NCI-H146 (cell line): ENCODE measurements around the gene AP1G2.
A peak's percentile ranks its signal among the peaks of the same experiment; 100 is the strongest.
"Not testable (repeated sequence)": the region's sequence is repeated elsewhere in the genome, so short reads cannot be mapped to it uniquely, and the experiment has no call there.

ENCODE experiments used
- DNase-seq: peaks from one replicate; lab custom pipeline; 2025; lab: John Stamatoyannopoulos, UW

Gene AP1G2, protein sequence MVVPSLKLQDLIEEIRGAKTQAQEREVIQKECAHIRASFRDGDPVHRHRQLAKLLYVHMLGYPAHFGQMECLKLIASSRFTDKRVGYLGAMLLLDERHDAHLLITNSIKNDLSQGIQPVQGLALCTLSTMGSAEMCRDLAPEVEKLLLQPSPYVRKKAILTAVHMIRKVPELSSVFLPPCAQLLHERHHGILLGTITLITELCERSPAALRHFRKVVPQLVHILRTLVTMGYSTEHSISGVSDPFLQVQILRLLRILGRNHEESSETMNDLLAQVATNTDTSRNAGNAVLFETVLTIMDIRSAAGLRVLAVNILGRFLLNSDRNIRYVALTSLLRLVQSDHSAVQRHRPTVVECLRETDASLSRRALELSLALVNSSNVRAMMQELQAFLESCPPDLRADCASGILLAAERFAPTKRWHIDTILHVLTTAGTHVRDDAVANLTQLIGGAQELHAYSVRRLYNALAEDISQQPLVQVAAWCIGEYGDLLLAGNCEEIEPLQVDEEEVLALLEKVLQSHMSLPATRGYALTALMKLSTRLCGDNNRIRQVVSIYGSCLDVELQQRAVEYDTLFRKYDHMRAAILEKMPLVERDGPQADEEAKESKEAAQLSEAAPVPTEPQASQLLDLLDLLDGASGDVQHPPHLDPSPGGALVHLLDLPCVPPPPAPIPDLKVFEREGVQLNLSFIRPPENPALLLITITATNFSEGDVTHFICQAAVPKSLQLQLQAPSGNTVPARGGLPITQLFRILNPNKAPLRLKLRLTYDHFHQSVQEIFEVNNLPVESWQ

DNA sequence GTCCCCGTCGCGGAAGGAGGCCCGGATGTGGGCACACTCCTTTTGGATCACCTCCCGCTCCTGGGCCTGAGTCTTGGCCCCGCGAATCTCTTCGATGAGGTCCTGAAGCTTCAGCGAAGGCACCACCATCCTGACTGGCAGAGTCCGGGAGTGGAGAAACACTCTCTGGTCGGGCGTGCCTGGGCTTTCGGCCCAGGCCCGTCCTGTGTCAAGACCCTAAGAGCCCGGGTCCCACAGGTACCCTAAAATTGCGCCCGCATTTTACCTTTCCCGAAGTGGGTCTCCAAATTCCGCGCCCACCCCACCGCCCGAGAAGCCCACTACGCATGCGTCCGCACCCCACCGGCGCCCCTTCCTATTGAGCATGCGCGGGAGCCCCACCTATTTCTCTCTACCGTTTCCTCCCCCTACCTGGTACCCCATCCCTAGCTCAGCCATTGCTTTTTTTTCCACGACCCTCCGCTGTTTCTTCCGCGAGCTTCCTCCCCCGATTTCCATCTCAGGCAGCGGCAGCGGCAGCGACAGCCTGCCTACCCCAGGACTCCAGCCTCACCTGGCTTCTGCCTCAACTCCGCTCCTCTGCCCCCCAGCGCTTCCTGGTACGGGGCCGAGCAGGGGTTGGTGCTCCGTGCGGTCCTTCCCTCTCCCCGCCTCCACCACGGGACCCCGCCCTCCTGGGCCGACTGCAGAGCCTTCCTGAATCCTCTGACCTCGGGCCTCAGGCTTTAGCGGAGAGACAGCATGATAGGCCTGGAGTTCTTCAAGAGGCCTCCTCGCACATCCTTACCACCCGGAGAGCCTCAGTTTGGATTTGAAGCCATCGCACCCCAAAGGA lies at the start of gene AP1G2:
Gene AP1G2 (minus strand): TSS at position 606 of the 835 bp plus-strand sequence. CDS start 477 bp downstream, at position 129.
- DNase-seq, result peak; percentile 94

DNA sequence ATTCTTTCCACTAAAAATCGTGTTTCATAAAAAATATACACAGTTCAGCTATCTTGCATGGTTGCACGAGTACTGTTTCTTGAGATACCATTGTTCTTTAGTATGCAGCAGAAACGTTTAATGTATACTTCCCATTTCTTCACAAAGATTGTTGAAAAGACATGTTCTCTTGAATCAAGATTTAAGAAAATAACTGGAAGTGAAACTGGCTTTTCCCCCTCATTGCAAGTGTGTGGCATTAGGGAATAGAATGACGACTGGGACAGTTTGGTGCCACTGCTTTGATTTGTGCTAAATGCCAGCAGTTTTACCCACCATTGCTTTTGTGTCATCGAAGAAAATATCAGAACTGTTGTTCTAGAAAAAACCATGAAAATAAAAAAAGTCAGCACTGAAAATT lies 48.3 kb upstream of the AP1G2 start:
- no peak for DNase-seq

DNA sequence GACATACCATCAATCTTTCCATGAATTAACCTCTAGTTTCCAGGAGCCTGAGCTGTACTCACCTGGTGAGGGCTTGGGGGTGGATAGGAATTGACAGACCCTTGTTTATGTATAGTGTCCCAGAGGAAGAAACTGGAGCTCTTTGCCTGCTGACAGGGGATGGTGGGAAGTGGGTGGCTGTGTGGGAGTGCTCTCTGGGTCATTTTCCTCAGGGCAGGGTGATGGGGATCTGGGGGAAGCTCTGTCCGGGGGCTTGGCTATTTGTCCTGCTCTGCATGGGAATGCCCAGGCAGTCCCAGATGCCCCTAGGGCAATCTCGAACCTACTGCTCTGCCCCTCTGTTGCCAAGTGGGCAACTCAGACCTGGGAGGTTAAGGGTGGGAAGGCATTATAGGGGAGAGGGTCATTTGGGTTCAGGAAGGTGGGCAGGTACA lies 46.8 kb upstream of the AP1G2 start:
- no peak for DNase-seq

DNA sequence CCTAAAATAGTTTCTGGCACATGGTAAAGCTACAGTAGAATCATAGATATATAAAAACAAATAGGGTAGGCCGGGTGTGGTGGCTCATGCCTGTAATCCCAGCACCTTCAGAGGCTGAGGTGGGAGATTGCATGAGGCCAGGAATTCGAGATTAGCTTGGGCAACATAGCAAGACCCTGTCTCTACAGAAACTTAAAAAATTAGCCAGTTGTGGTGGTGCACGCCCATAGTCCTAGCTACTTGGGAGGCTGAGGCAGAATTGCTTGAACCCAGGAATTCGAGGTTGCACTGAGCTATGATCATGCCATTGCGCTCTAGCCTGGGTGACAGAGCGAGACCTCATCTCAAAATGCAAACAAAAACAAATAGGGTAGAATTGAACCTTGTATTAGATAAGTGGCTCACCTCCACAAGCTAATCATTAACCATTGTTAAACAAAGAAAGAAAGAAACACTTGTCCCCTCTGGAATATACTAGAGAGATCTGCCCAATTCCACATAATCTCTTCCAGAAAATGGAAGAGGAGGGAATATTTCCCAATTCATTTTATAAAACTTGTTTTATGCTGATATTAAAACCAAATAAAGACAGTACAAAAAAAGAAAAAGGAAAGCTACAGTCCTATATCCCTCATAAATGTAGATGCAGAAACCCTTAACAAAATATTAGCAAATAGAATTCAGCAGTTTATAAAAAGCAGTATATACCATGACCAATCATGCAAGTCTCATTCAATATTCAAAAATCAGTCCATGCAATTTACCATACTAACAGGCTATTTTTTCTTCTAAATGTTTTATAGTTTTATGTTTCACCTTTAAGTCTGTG lies 45.9 kb upstream of the AP1G2 start:
- no peak for DNase-seq

DNA sequence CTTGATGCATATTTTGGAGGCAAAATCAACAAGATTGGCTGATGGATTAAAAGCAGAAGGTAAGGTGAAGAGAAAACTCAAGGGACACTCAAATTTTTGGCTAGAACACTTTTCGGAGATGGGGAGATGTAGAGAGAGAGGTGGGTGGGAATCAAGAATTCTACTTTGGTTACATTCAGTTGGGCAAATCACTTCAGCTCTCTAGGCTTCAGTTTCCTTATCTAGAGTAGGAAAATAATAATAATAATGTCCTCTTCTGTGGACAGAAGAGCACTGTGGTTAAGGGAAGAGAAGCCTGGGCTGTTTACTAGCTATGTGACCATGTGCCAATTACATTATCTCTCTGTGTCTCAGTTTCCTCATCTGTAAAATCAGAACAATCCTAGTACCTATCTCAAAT lies 45.2 kb upstream of the AP1G2 start:
- DNase-seq, result no peak

DNA sequence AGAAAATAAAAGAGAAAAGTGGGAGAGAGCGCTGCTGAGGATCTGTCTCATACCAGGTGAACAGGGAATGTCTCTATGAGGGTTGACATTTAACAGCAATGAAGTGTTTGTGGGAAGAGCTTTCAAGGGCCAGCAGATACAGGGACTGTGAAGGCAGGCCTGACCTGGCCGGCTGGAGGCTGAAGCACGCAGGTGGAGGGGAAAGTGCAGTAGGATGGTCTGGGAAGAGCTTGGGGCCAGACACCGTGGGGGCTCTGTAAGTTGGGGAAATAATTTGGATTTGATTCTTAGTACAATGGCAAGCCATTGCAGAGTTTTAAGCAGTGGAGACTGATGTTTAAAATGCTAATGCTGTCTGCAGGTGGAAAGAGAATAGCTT lies 44.8 kb upstream of the AP1G2 start:
- no peak for DNase-seq

DNA sequence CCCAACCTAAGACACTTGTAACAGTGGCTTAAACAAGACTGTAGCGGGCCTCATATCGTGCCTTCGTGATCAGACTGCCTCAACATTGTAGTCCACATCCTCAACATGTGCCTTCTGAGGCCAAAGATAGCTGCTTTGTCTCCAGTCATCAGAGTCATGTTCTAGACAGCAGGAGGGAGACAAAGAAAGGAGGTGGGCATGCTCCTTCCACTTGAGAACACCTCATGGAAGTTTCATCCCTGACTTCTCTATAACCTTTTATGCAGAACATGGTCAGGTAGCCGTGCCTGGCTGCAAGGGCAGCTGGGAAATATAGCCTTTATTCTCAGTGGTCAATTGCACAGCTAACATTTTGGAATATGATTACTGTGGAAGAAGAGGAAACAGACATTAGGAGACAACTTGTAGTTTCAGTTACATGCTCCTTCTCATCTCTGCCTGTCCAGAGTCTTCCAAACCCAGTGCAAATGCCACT lies 43.3 kb upstream of the AP1G2 start:
- DNase-seq, result no peak

DNA sequence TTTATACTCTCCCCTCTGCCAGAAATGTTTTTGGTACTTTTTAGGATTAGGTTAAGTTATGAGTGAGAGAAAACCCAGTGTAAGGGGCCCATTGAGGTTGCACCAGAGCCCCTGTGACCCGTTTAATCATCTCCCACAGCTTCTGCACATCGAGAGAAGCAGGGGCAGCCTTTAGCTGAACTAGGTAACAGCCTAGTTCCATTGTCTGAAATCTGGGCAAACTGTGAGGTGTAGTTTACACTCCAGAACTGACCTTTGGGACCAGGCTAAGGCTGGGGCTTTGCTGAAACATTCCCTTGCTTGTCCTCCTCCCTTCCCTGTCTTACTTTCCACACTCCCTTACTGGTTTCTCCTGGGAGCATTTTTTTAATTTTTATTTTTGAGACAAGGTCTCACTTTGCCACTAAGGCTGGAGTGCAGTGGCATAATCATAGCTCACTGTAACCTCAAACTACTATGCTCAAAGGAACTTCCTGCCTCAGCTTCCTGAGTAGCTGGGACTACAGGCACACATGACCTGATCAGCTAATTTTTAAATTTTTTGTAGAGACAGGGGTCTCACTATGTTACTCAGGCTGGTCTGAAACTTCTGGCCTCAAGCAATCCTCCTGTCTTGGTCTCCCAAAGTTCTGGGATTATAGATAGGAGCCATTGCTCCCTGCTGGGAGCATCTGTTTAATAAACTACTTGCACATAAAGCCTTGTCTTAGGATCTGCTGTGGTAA lies 42.7 kb upstream of the AP1G2 start:
- no peak for DNase-seq

DNA sequence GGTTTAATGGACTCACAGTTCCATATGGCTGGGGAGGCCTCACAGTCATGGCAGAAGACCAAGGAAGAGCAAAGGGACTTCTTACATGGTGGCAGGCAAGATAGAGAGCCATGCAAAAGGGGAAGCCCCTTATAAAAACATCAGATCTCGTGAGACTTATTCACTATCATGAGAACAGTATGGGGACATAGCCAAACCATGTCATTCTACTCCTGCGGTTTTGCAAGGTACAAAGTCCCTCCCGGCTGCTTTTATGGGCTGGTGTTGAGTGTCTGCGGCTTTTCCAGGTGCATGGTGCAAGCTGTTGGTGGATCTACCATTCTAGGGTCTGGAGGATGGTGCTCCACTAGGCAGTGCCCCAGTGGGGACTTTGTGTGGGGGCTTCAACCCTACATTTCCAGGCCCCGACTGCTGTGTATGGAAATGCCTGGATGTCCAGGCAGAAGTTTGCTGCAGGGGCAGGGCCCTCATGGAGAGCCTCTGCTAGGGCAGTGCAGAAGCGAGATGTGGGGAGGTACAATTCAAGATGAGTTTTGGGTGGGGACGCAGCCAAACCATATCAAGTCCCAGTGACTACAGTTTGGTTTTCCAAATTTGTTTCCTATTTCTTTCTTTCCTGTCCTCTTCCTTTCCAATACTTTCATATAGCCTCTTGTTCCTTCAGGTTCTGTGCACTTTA lies 42.0 kb upstream of the AP1G2 start:
- DNase-seq, result not testable (repeated sequence)

DNA sequence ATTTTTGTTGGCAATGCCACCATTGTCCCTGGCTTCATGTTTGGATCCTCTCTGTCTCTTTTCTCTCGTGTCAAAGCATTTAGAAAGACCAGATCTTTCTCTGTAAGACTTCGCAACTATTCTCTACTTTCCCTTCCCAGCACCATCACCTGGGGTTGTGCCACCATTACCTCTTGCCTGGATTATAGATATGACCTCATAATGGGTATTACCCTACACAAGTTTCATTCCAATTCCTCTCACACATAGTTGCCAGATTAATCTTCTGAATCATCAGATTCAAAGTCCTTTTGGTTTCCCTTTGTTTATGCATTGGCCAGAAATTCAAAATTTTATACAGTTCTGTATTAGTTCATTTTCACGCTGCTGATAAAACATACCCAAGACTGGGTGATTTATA lies 41.4 kb upstream of the AP1G2 start:
- DNase-seq, result no peak

DNA sequence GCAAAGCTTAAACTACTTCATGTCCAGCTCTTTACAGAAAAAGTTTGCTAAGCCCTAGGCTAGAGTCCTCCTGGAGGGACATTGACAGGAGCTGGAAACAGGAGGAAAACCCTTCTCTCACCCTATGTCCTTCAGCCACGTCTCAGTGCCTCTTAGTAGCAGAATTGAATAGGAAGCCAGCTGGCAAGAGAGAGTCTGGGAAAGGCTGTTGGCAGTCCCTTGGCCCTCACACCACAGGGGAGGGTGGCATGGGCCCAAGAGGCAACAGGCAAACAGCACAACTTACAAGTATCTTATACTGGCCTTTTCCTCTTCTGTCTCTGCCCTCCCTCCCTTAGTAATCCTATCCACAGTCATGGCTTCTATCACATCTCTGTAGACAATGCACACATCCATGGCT lies 40.9 kb upstream of the AP1G2 start:
- DNase-seq, result no peak

DNA sequence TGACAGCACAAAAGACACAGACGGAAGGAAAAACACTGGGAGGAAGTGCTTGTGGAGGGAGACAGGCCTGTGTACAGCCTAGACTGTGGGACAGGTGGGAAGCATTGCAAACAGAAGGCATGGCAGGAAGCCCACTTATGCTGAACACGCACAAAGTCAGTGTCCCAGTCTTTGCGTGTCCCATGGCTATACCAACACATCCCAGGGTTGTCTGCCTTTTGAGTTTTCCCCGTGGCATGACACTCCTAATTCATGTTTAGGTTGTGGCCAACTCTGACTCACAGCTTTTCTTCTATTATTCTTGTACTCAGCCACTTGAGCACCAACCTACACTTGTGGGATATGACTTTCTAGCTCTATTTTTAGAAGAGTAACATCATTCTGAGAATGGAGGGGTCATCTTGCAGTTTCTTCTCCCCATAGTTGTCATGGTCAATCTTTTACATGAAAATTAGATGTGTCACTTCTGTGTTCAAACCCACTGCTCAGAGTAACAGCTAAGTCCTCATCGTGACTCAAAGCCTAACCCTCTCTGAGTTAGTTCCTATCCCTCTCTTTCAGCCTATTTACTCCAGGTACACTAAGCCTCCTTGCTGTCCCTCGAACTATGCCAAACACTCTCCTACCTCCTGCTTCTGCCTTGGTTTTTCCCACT lies 38.5 kb upstream of the AP1G2 start:
- no peak for DNase-seq

DNA sequence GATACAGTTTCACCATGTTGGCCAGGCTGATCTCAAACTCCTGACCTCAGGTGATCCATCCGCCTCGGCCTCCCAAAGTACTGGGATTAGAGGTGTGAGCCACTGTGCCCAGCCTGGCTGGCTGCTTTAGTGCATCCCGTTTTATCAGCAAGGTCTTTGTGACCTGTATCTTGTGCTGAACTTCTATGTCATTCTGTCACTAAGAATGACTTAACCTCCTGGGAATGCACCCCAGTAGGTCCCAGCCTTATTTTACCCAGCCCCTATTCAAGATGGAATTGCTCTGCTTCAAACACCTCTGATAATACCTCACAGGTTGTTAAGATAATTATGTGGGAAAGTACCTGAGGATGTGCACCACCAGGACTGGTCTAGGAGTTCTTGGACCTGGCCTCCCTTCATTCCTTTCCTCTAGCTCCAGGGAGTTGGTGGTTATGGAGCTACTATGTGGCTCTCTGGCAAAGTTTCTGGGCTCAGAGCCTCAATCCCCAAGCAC lies 37.1 kb upstream of the AP1G2 start:
- no peak for DNase-seq

DNA sequence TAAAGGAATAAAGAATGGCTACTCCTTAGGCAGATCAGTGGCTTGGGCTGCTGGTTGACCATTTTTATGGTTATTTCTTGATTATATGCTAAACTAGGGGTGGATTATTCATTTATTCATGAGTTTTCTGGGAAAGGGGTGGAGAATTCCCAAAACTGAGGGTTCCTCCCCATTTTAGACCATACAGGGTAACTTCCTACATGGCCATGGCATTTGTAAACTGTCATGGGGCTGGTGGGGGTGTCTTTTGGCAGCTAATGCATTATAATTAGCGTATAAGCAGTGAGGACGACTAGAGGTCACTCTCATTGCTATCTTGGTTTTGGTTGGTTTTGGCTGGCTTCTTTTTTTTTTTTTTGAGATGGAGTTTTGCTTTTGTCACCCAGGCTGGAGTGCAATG lies 36.6 kb upstream of the AP1G2 start:
- DNase-seq, result no peak

DNA sequence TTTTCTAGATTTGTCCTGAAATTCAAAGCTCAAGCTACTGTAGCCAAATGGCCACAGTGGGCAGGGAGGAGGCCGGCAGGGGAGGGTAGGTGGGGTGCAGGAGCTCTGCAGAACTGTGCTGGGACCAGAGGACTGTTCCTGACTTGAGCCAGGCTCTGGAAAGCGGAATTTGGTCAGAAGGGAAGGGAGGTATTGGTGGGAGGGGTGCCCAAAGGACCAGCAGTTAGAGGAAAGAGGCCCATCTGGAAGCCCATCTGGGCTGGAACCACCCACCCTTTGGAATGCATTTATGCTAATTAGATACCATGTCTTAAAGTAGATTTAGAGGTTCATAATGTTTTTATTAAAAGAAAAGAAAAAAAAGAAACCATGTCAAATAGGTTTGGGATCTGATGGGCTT lies 35.5 kb upstream of the AP1G2 start:
- DNase-seq, result no peak

DNA sequence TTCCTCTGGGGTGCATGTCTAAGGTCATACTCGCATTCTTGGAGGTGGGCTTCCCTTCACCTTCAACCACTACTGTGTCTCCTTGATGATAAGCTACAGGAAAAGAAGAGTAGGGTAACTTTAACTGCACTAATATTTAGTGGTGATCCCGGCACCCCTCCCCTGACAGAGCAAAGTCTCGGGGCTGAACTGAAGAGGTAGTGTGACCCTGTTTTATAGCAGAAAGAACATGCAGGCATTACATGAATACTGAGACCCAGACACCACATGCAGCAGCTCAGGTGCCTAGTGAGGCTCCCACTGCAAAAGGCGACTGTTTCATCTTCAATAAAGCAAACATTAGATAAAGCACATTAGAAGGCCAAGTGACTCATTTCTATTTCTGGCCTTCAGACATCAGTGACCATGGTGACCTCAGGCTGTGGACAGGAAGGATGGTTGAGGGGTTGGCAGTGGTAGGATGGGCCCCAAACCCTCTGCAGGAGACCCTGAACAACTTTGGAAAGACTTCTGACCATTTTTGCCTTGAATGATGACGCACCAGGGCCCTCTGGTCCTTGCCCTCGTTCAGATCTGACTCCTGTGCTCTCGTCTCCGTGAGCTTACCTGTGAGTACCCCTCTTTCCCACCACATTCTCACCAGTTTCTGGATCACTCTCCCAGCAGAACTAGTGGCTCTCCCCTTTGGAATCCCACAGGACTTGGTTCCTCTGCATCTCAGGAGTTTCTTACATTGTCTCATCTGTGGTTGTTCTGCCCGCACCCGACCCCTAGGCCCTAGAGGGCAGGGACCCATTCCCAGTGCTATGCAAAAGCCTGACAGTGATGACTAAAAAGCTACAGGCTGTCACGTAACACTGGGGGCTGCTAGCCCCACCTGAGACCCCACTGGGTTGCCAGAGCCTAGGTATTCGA lies 34.8 kb upstream of the AP1G2 start:
- no peak for DNase-seq

DNA sequence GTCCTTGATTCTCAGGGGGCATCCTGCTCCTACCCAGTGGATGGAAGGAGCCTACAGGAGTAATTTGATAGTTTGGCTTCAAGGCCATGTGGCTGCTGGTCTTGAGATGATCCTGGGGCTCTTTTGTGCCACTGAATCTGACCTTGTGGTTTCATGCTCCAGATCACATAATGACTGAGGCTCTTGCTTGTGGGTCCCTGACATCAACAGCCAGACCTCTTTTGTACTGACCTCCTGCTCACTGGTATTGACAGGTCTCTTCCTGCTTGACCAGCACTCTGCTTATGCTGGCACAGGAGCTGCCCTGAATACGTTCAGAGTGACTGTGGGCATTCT lies 34.2 kb upstream of the AP1G2 start:
- no peak for DNase-seq

DNA sequence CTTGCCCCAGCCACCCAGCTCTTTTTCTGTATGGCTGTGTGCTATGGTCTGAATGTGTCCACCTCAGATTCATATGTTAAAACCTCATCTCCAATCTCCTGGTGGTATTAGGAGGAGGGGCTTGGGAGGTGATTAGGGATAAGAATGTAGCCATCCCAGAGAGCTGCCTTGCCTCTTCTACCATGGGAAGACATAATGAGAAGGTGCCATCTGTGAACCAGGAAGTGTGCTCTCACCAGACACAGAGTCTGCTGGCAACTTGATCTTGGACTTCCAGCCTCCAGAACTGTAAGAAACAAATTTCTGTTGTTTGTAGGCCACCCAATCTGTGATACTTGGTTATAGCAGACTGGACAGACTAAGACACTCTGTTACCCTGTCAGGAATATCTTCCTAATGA lies 33.8 kb upstream of the AP1G2 start:
- no peak for DNase-seq

DNA sequence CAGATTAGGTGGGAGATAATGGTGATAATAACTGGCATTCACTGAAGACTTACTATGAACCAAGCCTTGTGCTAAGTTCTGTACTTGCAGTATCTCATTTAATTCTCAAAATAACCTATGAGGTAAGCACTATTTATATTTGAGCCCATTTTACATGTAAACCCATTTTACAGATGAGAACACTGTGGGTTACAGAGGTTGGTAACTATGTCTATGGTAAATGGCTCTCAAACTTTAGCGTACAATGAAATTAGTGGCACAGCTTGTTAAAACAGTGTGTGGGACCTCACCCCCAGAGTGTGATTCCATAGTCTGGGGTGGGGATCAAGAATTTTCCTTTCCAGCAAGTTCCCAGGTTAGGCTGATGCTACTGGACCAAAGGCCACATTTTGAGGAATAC lies 33.2 kb upstream of the AP1G2 start:
- no peak for DNase-seq
